Frontal cortex (tissue), 4 donors: ENCODE measurements around the gene SPOCK1. TPM values are rescaled to one million over a fixed set of nuclear protein-coding genes. Genes with fewer than 3 reads are reported as not detected.

Experiments used
- DNase-seq, 2 donors: peaks; one replicate each; pipeline ENCODE4 v3.0.0; 2012; ENCODE audit warnings: low spot score in 2 of 2
- FAIRE-seq: peaks from 2 replicates; lab custom pipeline; 2012; peaks lifted over from hg19 to GRCh38; lab: Jason Lieb, UNC
- total RNA-seq: library from RNA; depleted of rRNA; stranded (reverse); fragments of >200 nt; gene quantifications from one replicate; pipeline ENCODE4 v1.2.3, GENCODE V29; 2014
- donor health status: control.
- donor health status: control.
- donor health status: control.

The SPOCK1 gene
- total RNA-seq, 1 donor from 2014 or later: 37.9 TPM

DNA sequence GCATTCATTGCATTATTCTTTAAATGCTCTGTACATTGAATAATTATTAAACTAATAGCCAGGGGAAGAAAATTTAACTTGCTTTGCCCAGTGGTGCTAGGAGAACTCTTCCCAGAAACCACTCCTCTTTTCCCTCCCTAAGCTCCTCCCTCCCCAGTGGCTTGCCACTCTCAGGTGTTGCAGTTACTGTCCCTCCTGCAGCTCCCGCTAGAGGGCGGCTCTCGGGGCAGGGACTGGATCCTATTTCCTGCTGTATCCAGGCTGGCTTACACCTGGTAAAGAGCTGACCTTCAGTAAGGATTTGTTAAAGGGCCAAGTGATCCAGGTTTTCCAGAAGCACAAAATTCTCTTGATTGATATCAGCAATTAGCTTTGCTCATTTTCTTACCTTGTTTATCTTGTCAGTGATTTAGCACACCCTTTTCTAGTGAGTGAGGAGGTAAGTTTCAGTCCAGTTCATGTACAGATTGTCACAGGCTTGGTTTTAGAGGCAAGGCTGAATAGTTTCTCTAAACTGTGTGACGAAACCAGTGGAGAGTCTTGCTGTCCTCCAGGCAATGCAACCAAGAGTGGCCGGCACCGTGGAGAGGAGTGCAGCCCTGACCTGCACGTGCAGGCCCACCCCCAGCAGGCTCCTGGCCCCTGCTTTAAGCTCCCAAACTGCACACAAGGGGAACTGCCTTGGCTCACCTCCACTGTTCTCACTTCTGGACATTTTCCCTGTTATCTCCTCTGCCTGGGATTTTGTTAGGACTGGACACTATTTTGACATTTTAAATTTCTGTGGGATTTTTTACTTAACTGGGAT is 423.8 kb downstream of the SPOCK1 start:
- FAIRE-seq: no peak
- no peak for DNase-seq

DNA sequence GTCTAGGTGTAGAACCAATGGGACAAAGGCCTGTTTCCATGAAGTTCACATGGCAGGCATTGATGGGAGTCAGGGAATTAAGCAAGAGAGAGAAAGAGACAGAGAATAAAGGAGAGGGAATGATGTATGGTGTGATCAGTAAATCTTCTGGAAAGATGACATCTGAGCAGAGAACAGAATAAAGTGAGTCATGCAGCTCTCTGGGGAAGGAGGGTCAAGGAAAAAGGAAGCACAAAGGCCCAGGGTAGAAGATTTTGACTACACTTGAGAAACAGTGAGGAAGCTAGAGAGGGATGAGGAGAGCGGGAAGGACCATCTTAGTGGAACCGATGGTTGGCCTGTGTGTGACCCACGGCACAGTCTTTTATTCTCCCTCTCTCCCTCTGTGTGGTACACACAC is 425.9 kb downstream of the SPOCK1 start:
- no peak for FAIRE-seq
- no peak for DNase-seq

DNA sequence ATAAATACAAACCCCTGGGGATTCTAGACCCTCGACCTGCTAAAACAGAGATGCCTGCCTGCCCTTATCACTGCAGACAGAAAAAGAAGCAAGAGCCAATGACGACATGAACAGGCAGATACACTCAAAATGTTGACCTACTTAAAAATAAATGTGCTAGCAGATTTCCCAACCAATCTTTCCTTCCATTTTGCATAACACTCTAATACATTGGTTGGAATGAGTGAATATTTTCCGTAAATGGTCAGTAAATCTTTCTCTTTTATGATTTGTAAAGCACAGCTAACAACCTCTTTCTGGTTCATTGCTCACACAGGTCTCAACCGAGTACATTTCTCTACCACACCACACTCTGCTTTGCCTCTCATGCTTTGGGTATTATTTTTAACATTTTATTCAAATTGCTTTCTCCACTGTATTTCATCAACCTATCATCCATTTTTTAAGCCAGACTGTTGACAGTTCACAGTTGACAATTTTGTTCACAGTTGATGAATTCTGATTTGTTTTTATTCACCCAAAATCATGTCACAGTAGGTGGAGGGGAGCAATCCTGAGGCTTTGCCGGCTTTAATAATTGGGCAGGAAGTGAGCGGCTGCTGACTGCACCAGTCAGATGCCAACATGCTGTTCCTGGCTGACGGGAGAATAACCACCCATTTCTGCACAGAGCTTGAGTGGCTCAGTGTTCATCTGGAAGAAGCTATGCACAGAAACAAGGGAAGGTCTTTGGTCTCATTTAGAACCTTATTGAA is 426.6 kb downstream of the SPOCK1 start:
- DNase-seq: no peak
- FAIRE-seq: no peak

DNA sequence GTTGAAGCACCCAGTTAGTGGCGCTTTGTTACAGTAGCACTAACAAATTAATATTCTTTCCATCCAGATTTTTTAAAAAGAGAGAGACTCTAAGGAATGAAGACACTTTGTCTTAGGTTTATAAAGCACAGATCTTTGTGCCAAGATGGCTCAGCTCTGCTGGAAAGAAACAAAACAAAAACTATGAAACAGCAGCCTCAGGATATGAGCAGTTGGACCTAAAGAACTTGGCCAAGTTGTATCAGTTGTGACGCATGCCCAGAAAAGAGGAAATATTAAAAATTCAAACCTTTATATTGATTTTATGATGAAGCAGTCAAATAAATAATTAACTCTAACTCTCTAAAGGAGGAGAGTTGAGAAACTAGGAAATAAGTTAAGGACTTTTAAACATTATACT is 427.2 kb downstream of the SPOCK1 start:
- FAIRE-seq (no peak), DNase-seq (no peak)

DNA sequence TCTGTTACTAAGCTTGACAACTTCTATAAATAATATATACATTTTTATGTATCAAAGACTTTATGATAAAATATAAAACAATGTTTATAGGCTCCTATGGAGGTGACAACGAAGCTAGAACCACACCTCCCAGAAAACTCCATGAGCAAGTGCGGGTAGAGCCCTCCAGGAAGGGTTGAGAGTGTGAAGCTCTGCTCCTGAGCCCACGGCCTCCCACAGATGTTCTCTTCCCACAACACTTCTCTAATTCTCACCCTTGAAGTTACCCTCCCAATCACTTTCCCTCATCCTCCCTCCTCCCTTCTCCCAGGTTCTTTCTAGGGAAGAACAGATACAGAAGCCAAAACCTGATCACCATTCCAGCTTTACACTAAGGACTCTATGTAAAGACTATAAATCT is 427.6 kb downstream of the SPOCK1 start:
- FAIRE-seq (no peak), DNase-seq (no peak)

DNA sequence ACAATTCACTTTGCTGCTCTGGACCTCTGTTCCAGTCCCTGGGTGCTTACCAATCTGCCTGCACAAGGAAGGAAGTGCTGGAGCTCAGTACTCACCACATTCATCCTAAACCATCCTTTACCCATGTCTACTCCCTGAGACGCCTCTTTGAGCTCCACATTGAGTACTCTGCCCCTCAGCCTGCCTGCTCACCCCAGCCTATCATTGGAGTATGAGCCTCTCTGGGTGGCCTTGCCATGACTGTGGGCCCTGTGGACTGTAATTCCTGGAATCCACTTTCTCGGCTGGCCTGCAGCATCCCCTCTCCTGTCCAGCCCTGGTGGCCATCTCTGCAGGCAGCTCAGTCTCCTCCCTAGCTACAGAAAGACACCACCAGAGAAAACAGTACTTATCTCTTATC is 428.6 kb downstream of the SPOCK1 start:
- no peak for DNase-seq
- no peak for FAIRE-seq

DNA sequence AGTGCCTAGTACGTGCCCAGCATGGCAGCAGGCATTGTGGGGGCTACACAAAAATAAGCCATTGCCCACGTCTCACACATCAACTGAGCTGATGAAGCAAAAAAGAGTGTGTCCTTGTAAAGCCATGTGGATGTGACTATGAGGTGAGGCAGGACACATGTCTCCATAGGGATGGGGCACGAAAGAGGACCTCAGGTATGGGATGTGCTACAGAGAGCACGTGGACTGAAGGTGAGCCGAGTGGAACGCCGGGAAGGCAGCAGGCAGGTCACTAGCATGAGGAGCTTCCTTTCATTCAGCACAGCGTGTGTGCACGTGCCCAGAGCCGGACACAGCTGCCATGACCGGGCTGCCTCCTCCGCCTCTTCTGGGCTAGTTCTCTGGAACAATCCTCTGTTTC is 429.8 kb downstream of the SPOCK1 start:
- FAIRE-seq: no peak
- DNase-seq: peak in 1 of 2 donors; percentile 20

DNA sequence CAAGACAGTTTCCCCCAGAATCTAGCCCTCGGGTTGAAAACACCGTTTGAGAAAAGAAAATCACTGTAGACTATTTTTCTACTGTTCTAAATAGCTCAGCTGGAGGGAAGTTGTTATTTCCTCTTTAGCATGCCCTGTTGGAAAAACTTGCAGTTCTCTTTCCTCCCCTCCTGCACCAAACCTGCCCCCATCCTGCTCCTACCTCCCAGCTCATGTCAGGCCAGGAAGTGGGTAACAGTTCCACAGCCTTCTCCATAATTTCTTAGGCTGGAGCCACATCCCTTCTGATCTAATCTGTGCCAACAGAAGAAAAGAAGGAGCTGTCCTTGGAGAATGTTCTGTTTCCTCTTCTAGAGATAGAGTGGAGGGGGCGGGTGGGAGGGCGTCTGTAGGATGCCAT is 437.7 kb downstream of the SPOCK1 start:
- FAIRE-seq (no peak), DNase-seq (no peak)

DNA sequence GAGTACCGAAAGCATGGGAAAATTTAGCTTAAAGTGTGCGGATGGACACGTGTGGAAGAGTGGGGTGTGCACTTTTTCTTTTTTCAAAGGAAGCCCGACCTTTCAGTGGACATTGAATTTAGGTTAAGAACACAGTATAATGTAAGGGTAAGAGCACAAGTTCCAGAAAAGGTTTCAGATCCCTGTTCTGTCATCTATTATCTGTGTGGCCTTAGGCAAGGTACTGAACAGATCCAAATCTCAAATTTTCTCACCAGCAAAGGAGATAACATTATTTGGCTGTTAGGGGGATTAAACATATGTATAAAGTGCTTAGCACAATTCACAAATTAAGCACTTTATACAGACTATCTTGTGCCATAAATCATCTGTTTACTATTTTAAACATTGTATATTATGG is 441.0 kb downstream of the SPOCK1 start:
- DNase-seq: no peak
- no peak for FAIRE-seq

DNA sequence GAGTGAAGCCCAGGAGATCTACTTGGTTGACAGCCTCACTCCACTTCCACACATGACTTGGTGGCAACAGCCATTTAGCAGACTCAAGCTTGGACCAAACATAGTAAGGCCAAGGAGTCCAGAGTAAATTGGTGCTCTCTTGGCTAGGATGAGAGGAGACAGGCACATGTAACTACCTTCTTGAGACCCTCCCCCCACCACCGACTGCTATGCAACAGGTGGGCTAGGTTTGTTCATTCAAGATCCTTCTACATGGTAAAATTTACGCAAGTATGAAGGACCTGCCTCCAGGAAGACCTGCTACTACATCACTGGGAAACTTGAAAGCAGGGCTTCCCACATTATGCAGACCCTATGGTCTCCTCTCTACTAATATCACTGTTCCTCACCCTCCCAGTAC is 442.4 kb downstream of the SPOCK1 start:
- DNase-seq (no peak), FAIRE-seq (no peak)

DNA sequence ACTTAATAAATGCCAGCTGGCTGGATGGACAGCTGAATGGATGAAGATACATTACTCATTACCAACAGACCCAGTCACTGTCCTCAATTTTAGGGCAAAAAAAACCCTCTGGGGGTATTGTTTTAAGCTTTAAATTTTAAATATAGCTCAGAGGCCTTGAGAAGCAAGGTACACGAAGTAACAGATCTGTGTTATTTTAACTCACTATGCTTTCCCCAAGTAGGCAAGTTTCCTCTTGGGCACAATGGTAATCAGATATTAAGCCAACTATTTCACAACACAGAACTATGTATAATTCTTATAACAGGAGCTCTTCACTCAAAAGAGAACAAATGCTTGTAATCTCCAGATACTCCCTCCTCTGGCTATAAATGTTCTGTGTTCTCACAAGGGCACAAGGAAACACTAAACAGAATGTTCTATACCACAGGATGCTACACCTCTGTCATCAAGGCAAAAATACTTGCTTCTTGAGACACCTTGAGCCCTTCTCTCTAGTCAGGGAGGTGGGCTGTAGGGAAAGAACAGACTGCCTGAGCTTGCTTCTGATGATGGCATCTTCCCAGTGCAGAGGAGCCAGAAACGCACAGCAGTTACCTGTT is 443.8 kb downstream of the SPOCK1 start:
- DNase-seq (no peak), FAIRE-seq (no peak)

DNA sequence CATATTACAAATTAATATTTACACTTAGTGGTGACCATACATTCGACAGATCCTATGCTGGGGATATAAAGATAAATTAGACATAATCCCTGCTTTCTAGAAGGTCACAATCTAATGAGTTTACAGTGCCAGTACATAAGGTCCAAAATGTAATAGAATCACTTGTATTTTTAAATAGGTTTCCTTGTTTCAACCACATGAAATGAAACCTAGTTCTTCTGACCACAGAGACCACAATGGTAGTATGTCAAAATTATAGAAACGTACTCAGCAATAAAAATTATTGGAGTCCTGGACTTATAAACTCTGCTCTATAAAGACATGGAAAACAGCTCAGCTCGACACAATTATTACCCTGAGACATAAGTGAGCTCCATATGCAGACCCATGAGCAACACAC is 444.3 kb downstream of the SPOCK1 start:
- FAIRE-seq: no peak
- no peak for DNase-seq

DNA sequence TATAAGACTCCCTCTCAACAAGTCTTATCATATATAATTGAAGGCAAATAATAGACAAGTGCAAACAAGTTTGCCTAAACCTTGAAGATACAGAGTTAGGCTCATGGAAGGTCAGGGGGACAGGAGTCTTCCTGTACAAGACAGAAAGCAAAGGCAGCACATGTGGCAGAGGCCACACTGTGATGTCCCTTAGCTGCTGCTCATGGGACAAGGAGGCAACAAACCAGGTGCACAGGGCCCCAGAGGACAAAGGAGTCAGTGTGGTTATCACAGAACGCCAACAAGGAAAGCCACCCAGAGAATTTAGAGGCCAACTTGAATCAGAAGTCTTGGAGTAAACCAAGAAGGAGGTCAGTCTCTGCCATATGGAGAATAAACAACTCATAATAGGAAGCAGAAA is 444.8 kb downstream of the SPOCK1 start:
- no peak for FAIRE-seq
- no peak for DNase-seq

DNA sequence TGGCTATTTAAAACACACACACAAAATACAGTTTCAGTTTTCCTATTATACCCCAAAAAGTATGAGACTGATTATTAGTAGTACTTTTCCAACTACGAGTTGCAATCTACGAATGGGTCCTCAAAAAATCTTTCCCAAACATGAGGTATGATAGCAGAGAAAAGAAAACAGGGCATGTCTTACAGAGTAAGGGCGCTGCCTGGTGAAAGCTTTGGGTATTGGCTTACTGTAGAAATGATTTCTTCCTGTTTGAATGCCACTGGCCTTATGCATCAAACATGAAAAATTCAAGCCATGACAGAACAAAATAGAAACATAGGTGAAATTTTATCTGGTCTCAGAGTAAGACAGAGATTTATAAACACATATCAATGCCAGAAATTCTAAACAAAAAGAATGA is 448.0 kb downstream of the SPOCK1 start:
- FAIRE-seq (no peak), DNase-seq (no peak)

DNA sequence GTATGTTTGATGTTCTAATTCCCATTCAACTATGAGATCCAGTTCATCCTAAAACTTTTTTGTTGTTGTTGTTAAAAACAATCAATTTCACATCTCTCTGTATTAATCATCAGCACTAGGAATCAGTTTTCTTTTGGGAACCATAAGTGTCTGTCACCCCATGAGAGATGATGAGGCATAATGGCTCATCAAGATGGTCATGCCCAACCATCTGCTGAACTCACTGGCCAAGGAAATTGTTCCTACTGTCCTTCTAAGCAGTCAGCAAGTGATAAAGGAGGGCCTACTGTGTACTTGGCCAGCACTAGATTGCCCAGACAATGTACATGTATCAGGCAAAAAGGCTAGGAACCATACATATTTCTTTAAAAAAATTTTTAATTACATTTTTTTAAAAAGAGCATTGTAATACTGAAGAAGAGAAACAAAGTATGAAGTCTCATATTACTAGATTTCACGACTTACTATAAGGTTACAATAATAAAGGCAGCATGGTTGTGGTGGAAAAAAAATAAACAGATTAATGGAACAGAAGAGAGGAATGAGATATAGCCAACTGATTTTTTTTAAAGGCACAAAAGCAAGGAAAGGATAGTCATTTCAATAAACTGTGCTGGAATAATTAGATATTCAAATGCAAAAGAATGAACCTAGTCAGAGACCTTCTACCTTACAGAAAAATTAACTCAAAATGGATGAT is 458.3 kb downstream of the SPOCK1 start:
- no peak for DNase-seq
- no peak for FAIRE-seq

DNA sequence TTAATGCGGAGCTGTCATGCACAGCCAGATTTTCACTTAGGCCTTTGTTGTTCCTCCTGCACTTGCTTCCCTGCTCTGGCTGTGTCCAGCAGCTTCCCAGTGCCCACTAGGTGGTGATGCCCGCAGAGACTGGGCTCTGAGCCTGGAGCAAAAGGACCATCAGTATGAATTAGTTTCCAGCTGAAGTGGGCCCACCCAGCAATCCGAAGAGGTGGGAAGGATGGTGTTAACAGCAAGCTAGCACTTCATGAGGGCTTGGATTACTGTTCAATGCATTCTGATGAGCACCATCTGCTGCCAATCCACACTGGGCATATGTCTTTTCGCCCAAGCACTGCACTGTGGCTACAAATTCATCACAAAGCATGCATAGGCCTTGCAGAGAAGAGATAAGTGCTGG is 459.1 kb downstream of the SPOCK1 start:
- FAIRE-seq (no peak), DNase-seq (no peak)

DNA sequence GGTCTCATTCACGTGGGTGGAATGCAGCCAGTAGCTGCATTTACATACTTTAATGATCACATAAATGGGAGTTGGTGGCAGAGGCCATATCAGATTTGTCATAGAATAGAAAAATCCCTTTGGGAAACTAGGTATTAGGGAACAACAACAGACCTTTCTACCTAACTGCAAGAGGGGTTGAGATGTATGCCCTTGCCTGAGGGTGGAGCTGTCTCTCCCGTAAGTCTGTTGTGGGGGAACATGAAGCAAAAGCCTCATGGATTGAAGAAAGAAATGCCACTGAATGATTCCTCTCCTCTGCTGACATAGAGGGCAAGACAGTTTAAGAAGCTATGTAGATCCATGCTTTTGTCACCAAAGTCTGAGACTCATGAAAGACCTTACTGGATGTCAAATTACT is 461.3 kb downstream of the SPOCK1 start:
- DNase-seq (no peak), FAIRE-seq (no peak)

DNA sequence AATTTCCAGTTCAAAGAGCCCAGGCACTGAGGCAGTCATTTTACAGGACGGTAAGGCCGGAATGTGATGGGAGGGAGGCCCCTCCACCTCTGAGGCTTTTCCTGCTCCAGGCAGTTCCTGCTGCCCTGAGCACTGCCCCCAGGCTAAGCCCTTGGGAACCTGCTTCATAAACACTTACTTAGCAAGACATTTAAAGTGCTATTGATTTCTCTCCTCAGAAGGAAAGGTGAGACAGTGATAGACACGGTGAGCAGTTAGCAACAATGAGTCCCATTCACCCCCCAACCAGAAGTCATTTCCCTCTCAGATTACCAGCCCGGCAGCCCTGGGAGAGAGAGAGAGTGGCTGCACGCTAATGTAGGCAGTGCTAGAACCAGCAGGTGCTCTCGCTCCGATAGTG is 462.5 kb downstream of the SPOCK1 start:
- DNase-seq: no peak
- no peak for FAIRE-seq

DNA sequence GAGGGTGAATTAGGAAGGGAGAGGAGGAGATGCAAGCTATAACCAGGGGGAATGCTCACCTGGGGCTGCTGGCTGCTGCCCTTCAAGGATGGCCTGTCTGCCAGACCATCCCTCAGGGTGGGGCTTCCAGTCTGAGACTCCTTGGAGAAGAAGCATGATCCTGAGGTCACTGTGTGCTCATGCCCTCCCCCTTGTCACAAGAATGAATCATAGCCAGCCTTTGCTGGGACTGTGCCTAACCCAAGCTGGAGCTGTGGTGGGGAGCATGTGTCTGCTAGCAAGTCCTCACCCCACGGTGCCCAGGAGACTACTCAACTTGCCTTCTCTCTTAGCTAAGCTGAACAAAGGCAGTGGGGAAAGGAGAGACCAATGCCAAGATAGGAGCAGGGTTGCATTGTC is 463.6 kb downstream of the SPOCK1 start:
- no peak for FAIRE-seq
- no peak for DNase-seq

DNA sequence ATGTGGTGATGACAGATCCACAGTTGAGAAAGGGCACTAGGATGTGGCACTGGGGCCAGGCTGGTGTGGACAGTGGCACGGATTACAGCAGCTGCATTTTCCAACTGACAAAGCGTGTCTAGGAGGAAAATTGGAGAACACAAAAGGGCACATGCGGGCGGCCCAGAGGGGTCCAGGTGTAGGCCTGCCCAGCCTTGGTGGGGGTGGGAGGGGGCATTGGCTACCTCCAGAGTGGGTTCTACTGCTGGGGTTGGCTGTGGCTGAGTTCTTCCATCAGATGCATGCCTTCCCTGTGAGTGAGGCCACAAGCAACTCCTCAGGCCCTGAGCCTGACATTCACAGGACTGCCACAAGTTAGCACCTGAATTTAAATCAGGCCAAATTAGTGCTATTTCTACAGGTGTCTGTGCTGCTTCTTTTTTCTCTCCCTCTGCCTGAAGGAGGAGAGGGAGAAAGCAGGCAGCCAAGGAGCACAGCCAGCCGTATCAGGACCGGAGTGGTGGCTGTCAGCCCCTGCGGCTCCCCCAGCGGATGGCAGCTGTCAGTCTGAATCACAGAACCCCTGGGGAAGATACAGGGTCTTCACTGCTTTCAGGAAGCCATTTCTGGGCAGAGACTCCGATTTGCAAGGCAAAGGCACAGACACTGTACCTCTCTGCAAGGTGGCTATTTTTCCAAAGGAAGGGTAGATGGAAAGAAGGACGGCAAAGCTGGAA is 464.2 kb downstream of the SPOCK1 start:
- DNase-seq: no peak
- no peak for FAIRE-seq
